H1 (cell line): ENCODE data around the gene PRPS1. TPM values are rescaled to one million over a fixed set of nuclear protein-coding genes. Genes with fewer than 3 reads are reported as not detected.

ENCODE experiments used
- CTCF ChIA-PET: fragments of 300-600 bp; sonication (Branson Sonifier 250); formaldehyde crosslinking; loops from one replicate; lab custom pipeline; 2021; ENCODE audit not compliant: partially characterized antibody; lab: Charles Lee
- POLR2A ChIA-PET: fragments of 300-600 bp; sonication (Branson Sonifier 250); formaldehyde crosslinking; loops from one replicate; lab custom pipeline; 2021; ENCODE audit warnings: inconsistent platforms; ENCODE audit not compliant: partially characterized antibody; lab: Charles Lee
- DNase-seq, 2 experiments: peaks; one replicate each; pipeline versions ENCODE4 v3.0.0 to v3.0.0-alpha.2; 2010 to 2022; ENCODE audit warnings: low spot score in 2 of 2, low read depth in 1 of 2, mixed read lengths in 1 of 2
- FAIRE-seq: peaks from 2 replicates; lab custom pipeline; 2011; peaks lifted over from hg19 to GRCh38; lab: Jason Lieb, UNC
- H2AFZ ChIP-seq: 2 replicates; pipeline ENCODE4 v1.8.1; 2012; ENCODE audit warnings: low read length, inconsistent platforms
- H2AK5ac ChIP-seq: 2 replicates; pipeline ENCODE4 v1.6.1; 2013; ENCODE audit warnings: low read depth, low read length
- H2BK120ac ChIP-seq: replicated peaks from 2 replicates; pipeline ENCODE3; 2013; ENCODE audit warnings: low read depth, low read length, inconsistent platforms
- H2BK12ac ChIP-seq: 2 replicates; pipeline ENCODE4 v1.6.1; 2013; ENCODE audit warnings: low read depth, low read length
- H2BK15ac ChIP-seq: 2 replicates; pipeline ENCODE4 v1.6.1; 2013; ENCODE audit warnings: low read length
- H2BK20ac ChIP-seq: 2 replicates; pipeline ENCODE4 v1.6.1; 2013; ENCODE audit warnings: low read length
- H2BK5ac ChIP-seq: 2 replicates; pipeline ENCODE4 v1.6.1; 2013; ENCODE audit warnings: low read depth, low read length
- H3K14ac ChIP-seq: 2 replicates; pipeline ENCODE4 v1.6.1; 2013; ENCODE audit warnings: inconsistent platforms; ENCODE audit not compliant: insufficient read length
- H3K18ac ChIP-seq: 2 replicates; pipeline ENCODE4 v1.6.1; 2013; ENCODE audit warnings: low read length; ENCODE audit errors: extremely low read depth
- H3K23ac ChIP-seq: 2 replicates; pipeline ENCODE4 v1.6.1; 2013; ENCODE audit warnings: inconsistent platforms; ENCODE audit not compliant: insufficient read length
- H3K23me2 ChIP-seq: 2 replicates; pipeline ENCODE4 v1.6.1; 2013; ENCODE audit warnings: low read depth, low read length
- H3K27ac ChIP-seq: 2 replicates; pipeline ENCODE4 v1.6.1; 2011; ENCODE audit warnings: low read depth, low read length, inconsistent platforms
- H3K27me3 ChIP-seq, 4 experiments: replicated peaks in 1 of 4; 1 replicate in 1 of 4; 2 replicates in 3 of 4; pipeline versions ENCODE4 v1.6.1 to v1.8.1; 2011 to 2013; ENCODE audit warnings: low read length in 3 of 4, mild to moderate bottlenecking in 3 of 4, inconsistent platforms in 2 of 4, mixed read lengths in 2 of 4, moderate library complexity in 1 of 4; ENCODE audit not compliant: control insufficient read depth in 3 of 4, insufficient read depth in 3 of 4; ENCODE audit errors: extremely low read depth in 1 of 4
- H3K36me3 ChIP-seq, 4 experiments: 2 replicates each; pipeline versions ENCODE4 v1.6.1 to v1.8.1; 2011 to 2013; ENCODE audit warnings: mild to moderate bottlenecking in 4 of 4, low read length in 3 of 4, moderate library complexity in 2 of 4, control low read depth in 1 of 4, inconsistent platforms in 1 of 4; ENCODE audit not compliant: insufficient read depth in 4 of 4, control insufficient read depth in 2 of 4
- H3K4ac ChIP-seq: replicated peaks from 2 replicates; pipeline ENCODE3; 2013; ENCODE audit warnings: low read length, low read depth, mixed read lengths, inconsistent platforms; ENCODE audit not compliant: insufficient read length
- H3K4me1 ChIP-seq, 4 experiments: replicated peaks in 1 of 4; 1 replicate in 1 of 4; 2 replicates in 3 of 4; pipeline versions ENCODE4 v1.6.1 to v1.8.1; 2011 to 2013; ENCODE audit warnings: low read length in 3 of 4, inconsistent platforms in 2 of 4, mixed read lengths in 1 of 4; ENCODE audit not compliant: insufficient read depth in 4 of 4, control insufficient read depth in 3 of 4
- H3K4me2 ChIP-seq, 2 experiments: 2 replicates each; pipeline versions ENCODE4 v1.6.1 to v1.8.1; 2011 to 2013; ENCODE audit warnings: low read depth in 2 of 2, low read length in 2 of 2, control low read depth in 1 of 2, inconsistent platforms in 1 of 2, mild to moderate bottlenecking in 1 of 2; ENCODE audit not compliant: insufficient read depth in 1 of 2
- H3K4me3 ChIP-seq, 4 experiments: fragments of 200-600, 300-600 bp in 1 of 4; sonication (generic), shearing (Covaris generic), sonication (Bioruptor Twin) in 1 of 4; 2 replicates each; pipeline versions ENCODE4 v1.5.1 to v1.8.1; 2011 to 2016; ENCODE audit warnings: low read length in 4 of 4, low read depth in 3 of 4, control low read depth in 2 of 4, inconsistent platforms in 2 of 4, mild to moderate bottlenecking in 2 of 4, mixed read lengths in 1 of 4, moderate library complexity in 1 of 4; ENCODE audit not compliant: insufficient read depth in 2 of 4; ENCODE audit errors: extremely low read depth in 1 of 4
- H3K56ac ChIP-seq: replicated peaks from 2 replicates; pipeline ENCODE3; 2013; ENCODE audit warnings: low read depth, mild to moderate bottlenecking, mixed read lengths, low read length, inconsistent platforms; ENCODE audit not compliant: insufficient read length
- H3K79me1 ChIP-seq: 2 replicates; pipeline ENCODE4 v1.6.1; 2013; ENCODE audit warnings: low read depth, low read length, control low read depth
- H3K79me2 ChIP-seq, 2 experiments: 2 replicates each; pipeline versions ENCODE4 v1.6.1 to v1.8.1; 2012 to 2013; ENCODE audit warnings: low read length in 2 of 2, mild to moderate bottlenecking in 2 of 2, inconsistent platforms in 1 of 2; ENCODE audit not compliant: insufficient read depth in 2 of 2, control insufficient read depth in 1 of 2
- H3K9ac ChIP-seq, 4 experiments: replicated peaks in 1 of 4; 1 replicate in 1 of 4; 2 replicates in 3 of 4; pipeline versions ENCODE4 v1.6.1 to v1.8.1; 2011 to 2013; ENCODE audit warnings: low read depth in 3 of 4, low read length in 3 of 4, control low read depth in 2 of 4, mild to moderate bottlenecking in 2 of 4, moderate library complexity in 2 of 4, inconsistent platforms in 1 of 4; ENCODE audit errors: extremely low read depth in 1 of 4
- H3K9me3 ChIP-seq, 2 experiments: 2 replicates each; pipeline versions ENCODE4 v1.6.1 to v1.8.1; 2012 to 2013; ENCODE audit warnings: mild to moderate bottlenecking in 2 of 2, moderate library complexity in 2 of 2, control low read depth in 1 of 2, inconsistent platforms in 1 of 2, low read depth in 1 of 2, low read length in 1 of 2, mixed read lengths in 1 of 2; ENCODE audit not compliant: insufficient read depth in 2 of 2
- H4K20me1 ChIP-seq, 2 experiments: replicated peaks in 1 of 2; 2 replicates each; pipeline versions ENCODE3 to v1.8.1; 2011 to 2013; ENCODE audit warnings: inconsistent platforms in 2 of 2, low read length in 2 of 2, mild to moderate bottlenecking in 1 of 2; ENCODE audit not compliant: insufficient read depth in 2 of 2, control insufficient read depth in 1 of 2
- H4K5ac ChIP-seq: 2 replicates; pipeline ENCODE4 v1.6.1; 2013; ENCODE audit warnings: low read length, low read depth, mixed read lengths, inconsistent platforms; ENCODE audit not compliant: insufficient read length
- H4K8ac ChIP-seq: 2 replicates; pipeline ENCODE4 v1.8.0; 2013; ENCODE audit warnings: mild to moderate bottlenecking, moderate library complexity, low read length, inconsistent platforms; ENCODE audit not compliant: insufficient read depth; ENCODE audit errors: extremely low read depth
- H4K91ac ChIP-seq: replicated peaks from 2 replicates; pipeline ENCODE3; 2013; ENCODE audit warnings: low read length, mixed read lengths, inconsistent platforms; ENCODE audit not compliant: insufficient read length
- CREB1 ChIP-seq: IDR thresholded peaks from 2 replicates; pipeline ENCODE4 v1.6.1; 2012; ENCODE audit warnings: inconsistent platforms
- FOSL1 ChIP-seq: IDR thresholded peaks from 2 replicates; pipeline ENCODE4 v1.6.1; 2011; ENCODE audit warnings: mild to moderate bottlenecking, low read depth, low read length, moderate library complexity; ENCODE audit not compliant: insufficient read depth
- HDAC2 ChIP-seq, 2 experiments: fragments of 300-600 bp in 1 of 2; sonication (generic) in 1 of 2; IDR thresholded peaks; 2 replicates each; pipeline ENCODE4 v1.6.1; 2011 to 2012; ENCODE audit warnings: low read depth in 2 of 2, low read length in 2 of 2, mild to moderate bottlenecking in 2 of 2, moderate library complexity in 2 of 2, borderline replicate concordance in 1 of 2, inconsistent platforms in 1 of 2
- MAX ChIP-seq: IDR thresholded peaks from 2 replicates; pipeline ENCODE4 v1.6.1; 2012; ENCODE audit warnings: inconsistent platforms
- RAD21 ChIP-seq, 2 experiments: IDR thresholded peaks in 1 of 2; conservative IDR thresholded peaks in 1 of 2; 2 replicates each; pipeline ENCODE4 v1.6.1; 2011; ENCODE audit warnings: low read depth in 2 of 2, low read length in 2 of 2, improper control_type of control experiment in 1 of 2, inconsistent platforms in 1 of 2, mild to moderate bottlenecking in 1 of 2, moderate library complexity in 1 of 2
- TEAD4 ChIP-seq: IDR thresholded peaks from 2 replicates; pipeline ENCODE4 v1.6.1; 2012; ENCODE audit warnings: low read depth, low read length, inconsistent platforms, mixed read lengths
- WGBS, 2 experiments: shearing (Covaris generic) in 1 of 2; methylation state at CpG; one replicate each; pipeline versions ENCODE4 v1.1.6 to v1.1.7; 2013 to 2015; ENCODE audit warnings: low lambda C conversion rate in 2 of 2, mixed read lengths in 2 of 2, inconsistent platforms in 1 of 2, low coverage in 1 of 2, missing lambda C conversion rate in 1 of 2; ENCODE audit not compliant: insufficient replicate concordance in 2 of 2, insufficient coverage in 1 of 2, insufficient read length in 1 of 2; ENCODE audit errors: extremely low coverage in 1 of 2, missing lambda C conversion rate in 1 of 2; 5-methylcytosine and 5-hydroxymethylcytosine counted together
- polyA plus RNA-seq, 7 experiments: library from polyadenylated mRNA; depleted of rRNA in 3 of 7; stranded (reverse) in 5 of 7; unstranded in 2 of 7; fragments of >200 nt in 5 of 7; fragments of 200-250 nt in 2 of 7; gene quantifications; 1 replicate in 5 of 7; 2 replicates in 1 of 7; 4 replicates in 1 of 7; pipeline versions ENCODE4 v1.2.1 to v1.2.3, GENCODE V29; 2011 to 2013; ENCODE audit warnings: missing spikeins in 2 of 7, mixed read lengths in 2 of 7
- total RNA-seq: library from RNA; stranded (reverse); fragmentation: NEBNext Ultra II Directional; extraction: Animal tissue kit (Norgen Biotek cat#: 25700); gene quantifications from 2 replicates; pipeline ENCODE4 v1.2.1, GENCODE V29; 2021
- TF ChIP-seq, protein P1 (sequence below), 3 experiments: IDR thresholded peaks; 1 replicate in 2 of 3; 2 replicates in 1 of 3; pipeline versions ENCODE4 v1.5.1 to v1.6.1; 2011; ENCODE audit warnings: low read length in 3 of 3, mild to moderate bottlenecking in 3 of 3, inconsistent platforms in 2 of 3, low read depth in 1 of 3, moderate library complexity in 1 of 3; ENCODE audit not compliant: insufficient read depth in 1 of 3; ENCODE audit errors: control extremely low read depth in 1 of 3

Gene PRPS1
- total and polyA plus RNA-seq, 2 of the 8 experiments (the other 6 are each of a cell fraction or from before 2014, with no cell fraction given) = 90.1 to 110 TPM

GRCh38 chrX:107672955-107673378, 44.7 kb downstream of the PRPS1 start:
- peak overlapping the region in 1 of 2 experiments; percentile 51; a peak in 1 of 4 replicates for H3K4me2 ChIP-seq
- FAIRE-seq = no peak
- H3K27ac ChIP-seq = no peak overlapping the region

More at GRCh38 chrX:107672955-107673378, 44.7 kb downstream of the PRPS1 start:
- CTCF ChIA-PET = interaction anchor here (0.6 to 29.5 kb wide), 33 partner anchors 9 to 891 kb away, joined by 3 to 325 read pairs (median 5); partner anchors contain the start of genes NCBP2L and TSC22D3
- DNase-seq = peak in 1 of 2 experiments; percentile 56
- no peak overlapping the region for H3K56ac ChIP-seq
- no peak overlapping the region for H2AK5ac ChIP-seq
- no peaks in the 10 kb centered on the region for H3K23me2 ChIP-seq
- H3K9me3 ChIP-seq = no peaks in the 10 kb centered on the region
- no peaks in the 10 kb centered on the region for H4K20me1 ChIP-seq
- no peak overlapping the region for H3K18ac ChIP-seq
- H3K4me3 ChIP-seq = 0 out of 8 replicates have a peak overlapping the region, but pooled peaks of 1 of the 4 experiments have one; percentile 21
- no peak overlapping the region for H3K9ac ChIP-seq
- no peaks in the 10 kb centered on the region for H3K27me3 ChIP-seq
- H4K91ac ChIP-seq = no peak overlapping the region
- H2BK12ac ChIP-seq = no peak overlapping the region
- WGBS, 2 experiments = 60% methylated on average over 1 of the region's 9 CpGs; no CpG with 5 or more reads in 1 of the 2 experiments
- H3K14ac ChIP-seq = no peak overlapping the region
- no peak overlapping the region for H3K4ac ChIP-seq
- no peak overlapping the region for H3K23ac ChIP-seq
- TF ChIP-seq, protein P1, sequence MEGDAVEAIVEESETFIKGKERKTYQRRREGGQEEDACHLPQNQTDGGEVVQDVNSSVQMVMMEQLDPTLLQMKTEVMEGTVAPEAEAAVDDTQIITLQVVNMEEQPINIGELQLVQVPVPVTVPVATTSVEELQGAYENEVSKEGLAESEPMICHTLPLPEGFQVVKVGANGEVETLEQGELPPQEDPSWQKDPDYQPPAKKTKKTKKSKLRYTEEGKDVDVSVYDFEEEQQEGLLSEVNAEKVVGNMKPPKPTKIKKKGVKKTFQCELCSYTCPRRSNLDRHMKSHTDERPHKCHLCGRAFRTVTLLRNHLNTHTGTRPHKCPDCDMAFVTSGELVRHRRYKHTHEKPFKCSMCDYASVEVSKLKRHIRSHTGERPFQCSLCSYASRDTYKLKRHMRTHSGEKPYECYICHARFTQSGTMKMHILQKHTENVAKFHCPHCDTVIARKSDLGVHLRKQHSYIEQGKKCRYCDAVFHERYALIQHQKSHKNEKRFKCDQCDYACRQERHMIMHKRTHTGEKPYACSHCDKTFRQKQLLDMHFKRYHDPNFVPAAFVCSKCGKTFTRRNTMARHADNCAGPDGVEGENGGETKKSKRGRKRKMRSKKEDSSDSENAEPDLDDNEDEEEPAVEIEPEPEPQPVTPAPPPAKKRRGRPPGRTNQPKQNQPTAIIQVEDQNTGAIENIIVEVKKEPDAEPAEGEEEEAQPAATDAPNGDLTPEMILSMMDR (IDR thresholded peaks at IDR 0.05; ENCODE audit: control extremely low read depth in 1 of 3, insufficient read depth in 1 of 3, low read depth in 1 of 3, low read length in 3 of 3) = peak; percentile 53 to 68 (median 68)
- peak in 1 of 2 experiments; percentile 48; a peak in 1 of 4 replicates for TF ChIP-seq HDAC2 (IDR thresholded peaks at IDR 0.05; ENCODE audit: borderline replicate concordance in 1 of 2, low read depth in 2 of 2, low read length in 2 of 2)
- TF ChIP-seq MAX = peak; percentile 19; the same call in 1 of the 2 replicates
- no peak for TF ChIP-seq TEAD4
- TF ChIP-seq CREB1 = peak; percentile 48; the same call in 1 of the 2 replicates
- TF ChIP-seq FOSL1 = no peak
- TF ChIP-seq RAD21 (IDR thresholded peaks at IDR 0.05 in 1 of 2, conservative IDR thresholded peaks at IDR 0.05 in 1 of 2; ENCODE audit: low read depth in 2 of 2, low read length in 2 of 2) = peak; percentile 72
- H2BK15ac ChIP-seq = no peak overlapping the region
- POLR2A ChIA-PET = interaction anchor here (0.8 to 2.0 kb wide), 6 partner anchors 10 to 104 kb away, joined by 3 to 13 read pairs (median 4); partner anchors contain the start of gene NCBP2L
- H2BK20ac ChIP-seq = no peak overlapping the region
- H3K36me3 ChIP-seq = no peaks in the 10 kb centered on the region
- H3K79me2 ChIP-seq = no peaks in the 10 kb centered on the region
- H4K5ac ChIP-seq = no peak overlapping the region
- H2AFZ ChIP-seq = no peak overlapping the region
- no peak overlapping the region for H2BK120ac ChIP-seq
- H3K4me1 ChIP-seq = peaks cover 0 to 7% (median 1%) of the 10 kb centered on the region in 4 experiments; a peak in 4 of 7 replicates
- H4K8ac ChIP-seq = no peak overlapping the region; the same call in 1 of the 2 replicates
- no peaks in the 10 kb centered on the region for H3K79me1 ChIP-seq
- no peak overlapping the region for H2BK5ac ChIP-seq
